ENCODE data around the gene RFX2. TPM values are rescaled to one million over a fixed set of nuclear protein-coding genes. Genes with fewer than 3 reads are reported as not detected.

Gene RFX2
- total and polyA plus RNA-seq, 4 experiments from 2014 or later: 3.6 to 6.7 (median 5.8) TPM

- peak overlapping the region; percentile 54 to 88 (median 72) for H3K4me3 Mint-ChIP-seq
- peak overlapping the region; percentile 89 to 100 (median 99) for H3K27ac Mint-ChIP-seq
- ChIA-PET CTCF (ENCODE audit: partially characterized antibody) (interaction anchor here (0.9 to 1.9 kb wide), 5 partner anchors 8 to 62 kb away, joined by 3 to 8 read pairs (median 5); no protein-coding TSS in a partner anchor), POLR2A (ENCODE audit: partially characterized antibody) (interaction anchor here (0.7 to 6.0 kb wide), 4 partner anchors 10 to 68 kb away, joined by 3 to 104 read pairs (median 60); partner anchors contain the start of genes NDUFA11, RANBP3 and VMAC)
- Histone ChIP-seq H3K27ac (ENCODE audit: low read depth, low read length) (peak overlapping the region; percentile 78), H3K4me3 (ENCODE audit: low read length in 2 of 2) (no peak overlapping the region), H3K36me3 (ENCODE audit: insufficient read depth, low read length) (no peaks in the 10 kb centered on the region), H3K27me3 (ENCODE audit: insufficient read depth, low read length) (no peaks in the 10 kb centered on the region), H3K4me1 (ENCODE audit: insufficient read depth, low read length) (peaks cover 96% of the 10 kb centered on the region), H3K9me3 (ENCODE audit: control insufficient read depth in 1 of 2, low read length in 2 of 2) (no peaks in the 10 kb centered on the region)
- no peaks in the 10 kb centered on the region for H3K27me3 Mint-ChIP-seq
- intact Hi-C loops (cut with micrococcal nuclease): no loop called here
- H3K36me3 Mint-ChIP-seq: peaks cover 3 to 22% of the 10 kb centered on the region in 2 donors
- H3K4me1 Mint-ChIP-seq: peaks cover 51 to 95% (median 81%) of the 10 kb centered on the region in 4 donors
- H3K9me3 Mint-ChIP-seq: no peaks in the 10 kb centered on the region
- DNase-seq: no peak
Measured at GRCh38 chr19:5960005-5961001, 150.0 kb downstream of the RFX2 start.

GRCh38 chr19:5959260-5960004 lies 150.9 kb downstream of the RFX2 start:
- H3K27ac Mint-ChIP-seq: peak overlapping the region; percentile 89 to 100 (median 99)
- CTCF ChIA-PET (ENCODE audit: partially characterized antibody): interaction anchor here (0.9 to 1.4 kb wide), 3 partner anchors 9 to 63 kb away, joined by 3 to 8 read pairs (median 5); no protein-coding TSS in a partner anchor

GRCh38 chr19:5958851-5959122 lies 151.5 kb downstream of the RFX2 start:
- Mint-ChIP-seq H3K36me3 (peaks cover 3 to 22% of the 10 kb centered on the region in 2 donors), H3K9me3 (no peaks in the 10 kb centered on the region), H3K27me3 (no peaks in the 10 kb centered on the region), H3K4me1 (peaks cover 49 to 95% (median 77%) of the 10 kb centered on the region in 4 donors), H3K27ac (peak overlapping the region; percentile 47 to 100 (median 88)), H3K4me3 (peak overlapping the region in 1 of 8 donors; percentile 25)
- peaks cover 96% of the 10 kb centered on the region for H3K4me1 ChIP-seq (ENCODE audit: insufficient read depth, low read length)
- peak overlapping the region; percentile 78 for H3K27ac ChIP-seq (ENCODE audit: low read depth, low read length)
- ChIA-PET CTCF (ENCODE audit: partially characterized antibody) (no interaction called here), POLR2A (ENCODE audit: partially characterized antibody) (interaction anchor here (1.8 kb wide), 1 partner anchor 9 kb away, joined by 7 read pairs; no protein-coding TSS in a partner anchor)
- DNase-seq: no peak
- H3K36me3 ChIP-seq (ENCODE audit: insufficient read depth, low read length): no peaks in the 10 kb centered on the region
- H3K4me3 ChIP-seq (ENCODE audit: low read length in 2 of 2): no peak overlapping the region
- H3K27me3 ChIP-seq (ENCODE audit: insufficient read depth, low read length): no peaks in the 10 kb centered on the region
- intact Hi-C loops (cut with micrococcal nuclease): no loop called here
- H3K9me3 ChIP-seq (ENCODE audit: control insufficient read depth in 1 of 2, low read length in 2 of 2): no peaks in the 10 kb centered on the region

More at GRCh38 chr19:5959260-5960004, 150.9 kb downstream of the RFX2 start:
- Histone ChIP-seq H3K4me1 (ENCODE audit: insufficient read depth, low read length) (peaks cover 96% of the 10 kb centered on the region), H3K27ac (ENCODE audit: low read depth, low read length) (peak overlapping the region; percentile 78), H3K4me3 (ENCODE audit: low read length in 2 of 2) (no peak overlapping the region), H3K9me3 (ENCODE audit: control insufficient read depth in 1 of 2, low read length in 2 of 2) (no peaks in the 10 kb centered on the region), H3K36me3 (ENCODE audit: insufficient read depth, low read length) (no peaks in the 10 kb centered on the region), H3K27me3 (ENCODE audit: insufficient read depth, low read length) (no peaks in the 10 kb centered on the region)
- Mint-ChIP-seq H3K36me3 (peaks cover 3 to 18% of the 10 kb centered on the region in 2 donors), H3K4me1 (peaks cover 46 to 95% (median 76%) of the 10 kb centered on the region in 4 donors), H3K9me3 (no peaks in the 10 kb centered on the region), H3K4me3 (peak overlapping the region in 3 of 8 donors; percentile 25 to 81 (median 44)), H3K27me3 (no peaks in the 10 kb centered on the region)
- no peak for DNase-seq
- POLR2A ChIA-PET (ENCODE audit: partially characterized antibody): interaction anchor here (0.7 to 6.0 kb wide), 5 partner anchors 9 to 67 kb away, joined by 3 to 104 read pairs (median 47); partner anchors contain the start of genes NDUFA11, RANBP3 and VMAC
- intact Hi-C loops (cut with micrococcal nuclease): no loop called here

GRCh38 chr19:5958074-5958850 lies 152.0 kb downstream of the RFX2 start:
- DNase-seq: no peak
- H3K4me3 Mint-ChIP-seq: peak overlapping the region in 4 of 8 donors; percentile 44 to 81 (median 50)
- peaks cover 53 to 95% (median 77%) of the 10 kb centered on the region in 4 donors for H3K4me1 Mint-ChIP-seq
- intact Hi-C loops (cut with micrococcal nuclease): no loop called here
- no peaks in the 10 kb centered on the region for H3K9me3 ChIP-seq (ENCODE audit: control insufficient read depth in 1 of 2, low read length in 2 of 2)
- no peaks in the 10 kb centered on the region for H3K9me3 Mint-ChIP-seq
- no peaks in the 10 kb centered on the region for H3K36me3 ChIP-seq (ENCODE audit: insufficient read depth, low read length)
- CTCF ChIA-PET (ENCODE audit: partially characterized antibody): interaction anchor here (0.8 to 3.5 kb wide), 2 partner anchors 9 to 10 kb away, joined by 3 to 27 read pairs; no protein-coding TSS in a partner anchor
- H3K36me3 Mint-ChIP-seq: peaks cover 3 to 24% of the 10 kb centered on the region in 2 donors
- H3K27me3 Mint-ChIP-seq: no peaks in the 10 kb centered on the region
- POLR2A ChIA-PET (ENCODE audit: partially characterized antibody): interaction anchor here (0.9 to 1.8 kb wide), 3 partner anchors 8 to 54 kb away, joined by 3 to 7 read pairs (median 4); partner anchors contain the start of gene NDUFA11
- no peak overlapping the region for H3K4me3 ChIP-seq (ENCODE audit: low read length in 2 of 2)
- H3K27ac ChIP-seq (ENCODE audit: low read depth, low read length): peak overlapping the region; percentile 78
- H3K4me1 ChIP-seq (ENCODE audit: insufficient read depth, low read length): peaks cover 96% of the 10 kb centered on the region
- peak overlapping the region; percentile 65 to 96 (median 93) for H3K27ac Mint-ChIP-seq
- H3K27me3 ChIP-seq (ENCODE audit: insufficient read depth, low read length): no peaks in the 10 kb centered on the region

- peaks cover 53 to 95% (median 78%) of the 10 kb centered on the region in 4 donors for H3K4me1 Mint-ChIP-seq
- peak overlapping the region in 5 of 7 donors; percentile 12 to 94 (median 87) for H3K27ac Mint-ChIP-seq
- H3K36me3 ChIP-seq (ENCODE audit: insufficient read depth, low read length): no peaks in the 10 kb centered on the region
- H3K36me3 Mint-ChIP-seq: peaks cover 3 to 30% of the 10 kb centered on the region in 2 donors
- no peak overlapping the region for H3K4me3 ChIP-seq (ENCODE audit: low read length in 2 of 2)
- peak overlapping the region in 1 of 8 donors; percentile 5 for H3K4me3 Mint-ChIP-seq
- no peak overlapping the region for H3K27ac ChIP-seq (ENCODE audit: low read depth, low read length)
- no peaks in the 10 kb centered on the region for H3K9me3 ChIP-seq (ENCODE audit: control insufficient read depth in 1 of 2, low read length in 2 of 2)
- peaks cover 96% of the 10 kb centered on the region for H3K4me1 ChIP-seq (ENCODE audit: insufficient read depth, low read length)
- POLR2A ChIA-PET (ENCODE audit: partially characterized antibody): interaction anchor here (0.5 to 1.2 kb wide), 3 partner anchors 13 to 53 kb away, joined by 3 to 4 read pairs (median 4); partner anchors contain the start of gene NDUFA11
- H3K27me3 Mint-ChIP-seq: no peaks in the 10 kb centered on the region
- no peaks in the 10 kb centered on the region for H3K27me3 ChIP-seq (ENCODE audit: insufficient read depth, low read length)
- DNase-seq: no peak
- no peaks in the 10 kb centered on the region for H3K9me3 Mint-ChIP-seq
- intact Hi-C loops (cut with micrococcal nuclease): no loop called here
- CTCF ChIA-PET (ENCODE audit: partially characterized antibody): interaction anchor here (3.5 kb wide), 1 partner anchor 10 kb away, joined by 27 read pairs; no protein-coding TSS in a partner anchor
Measured at GRCh38 chr19:5957170-5957569, 153.1 kb downstream of the RFX2 start.

GRCh38 chr19:5956728-5957127 lies 153.6 kb downstream of the RFX2 start:
- Mint-ChIP-seq H3K27me3 (no peaks in the 10 kb centered on the region), H3K27ac (peak overlapping the region in 6 of 7 donors; percentile 12 to 89 (median 76)), H3K4me3 (peak overlapping the region in 2 of 8 donors; percentile 8 to 34), H3K36me3 (peaks cover 3 to 26% of the 10 kb centered on the region in 2 donors), H3K9me3 (no peaks in the 10 kb centered on the region), H3K4me1 (peaks cover 49 to 95% (median 77%) of the 10 kb centered on the region in 4 donors)
- Histone ChIP-seq H3K4me3 (ENCODE audit: low read length in 2 of 2) (no peak overlapping the region), H3K27ac (ENCODE audit: low read depth, low read length) (no peak overlapping the region), H3K36me3 (ENCODE audit: insufficient read depth, low read length) (no peaks in the 10 kb centered on the region), H3K27me3 (ENCODE audit: insufficient read depth, low read length) (no peaks in the 10 kb centered on the region), H3K9me3 (ENCODE audit: control insufficient read depth in 1 of 2, low read length in 2 of 2) (no peaks in the 10 kb centered on the region), H3K4me1 (ENCODE audit: insufficient read depth, low read length) (peaks cover 96% of the 10 kb centered on the region)
- POLR2A ChIA-PET (ENCODE audit: partially characterized antibody): interaction anchor here (0.5 to 1.2 kb wide), 3 partner anchors 14 to 52 kb away, joined by 3 to 4 read pairs (median 4); no protein-coding TSS in a partner anchor
- intact Hi-C loops (cut with micrococcal nuclease): no loop called here
- no peak for DNase-seq
- CTCF ChIA-PET (ENCODE audit: partially characterized antibody): interaction anchor here (3.5 kb wide), 1 partner anchor 11 kb away, joined by 27 read pairs; no protein-coding TSS in a partner anchor
